Type B pancreatic cell (in vitro differentiated cells): ENCODE measurements around the gene SLC29A3. TPM values are rescaled to one million over a fixed set of nuclear protein-coding genes. Genes with fewer than 3 reads are reported as not detected.

Experiments
- DNase-seq: peaks from one replicate; pipeline ENCODE4 v3.0.0; 2021; ENCODE audit warnings: mixed read lengths; ENCODE audit not compliant: unreplicated experiment; ENCODE audit errors: extremely low spot score
- H3K27ac Mint-ChIP-seq: 2 replicates; pipeline ENCODE4 v1.8.0; 2021; ENCODE audit warnings: mild to moderate bottlenecking, mixed read lengths
- H3K27me3 Mint-ChIP-seq: 2 replicates; pipeline ENCODE4 v1.8.0; 2021; ENCODE audit warnings: mixed read lengths
- H3K36me3 Mint-ChIP-seq: 2 replicates; pipeline ENCODE4 v1.8.0; 2021; ENCODE audit warnings: mixed read lengths
- H3K4me1 Mint-ChIP-seq: one replicate; pipeline ENCODE4 v1.8.0; 2021; ENCODE audit warnings: mixed read lengths; ENCODE audit not compliant: unreplicated experiment
- H3K4me3 Mint-ChIP-seq: 2 replicates; pipeline ENCODE4 v1.8.0; 2021; ENCODE audit warnings: mild to moderate bottlenecking, mixed read lengths
- H3K9me3 Mint-ChIP-seq: 2 replicates; pipeline ENCODE4 v1.8.0; 2021; ENCODE audit warnings: mixed read lengths
- CTCF ChIP-seq: fragments of 200-600 bp; sonication (generic); conservative IDR thresholded peaks from 2 replicates; pipeline ENCODE4 v1.5.0; 2021; ENCODE audit warnings: antibody characterized with exemption, mild to moderate bottlenecking
- total RNA-seq: library from RNA; stranded (reverse); gene quantifications from 2 replicates; pipeline ENCODE4 v1.2.1, GENCODE V29; 2021; ENCODE audit warnings: low replicate concordance

Gene SLC29A3
- total RNA-seq, 1 donor from 2014 or later, result 8.8 TPM

GRCh38 chr10:71319800-71320392, 837 bp downstream of the SLC29A3 start:
- H3K4me3 Mint-ChIP-seq, result peak overlapping the region; percentile 98
- DNase-seq, result no peak
- peaks cover 17% of the 10 kb centered on the region for H3K36me3 Mint-ChIP-seq
- H3K4me1 Mint-ChIP-seq, result peaks cover 46% of the 10 kb centered on the region
- H3K27me3 Mint-ChIP-seq, result peaks cover 4% of the 10 kb centered on the region
- no peak for TF ChIP-seq CTCF
- peak overlapping the region; percentile 87 for H3K27ac Mint-ChIP-seq
- no peaks in the 10 kb centered on the region for H3K9me3 Mint-ChIP-seq

DNA sequence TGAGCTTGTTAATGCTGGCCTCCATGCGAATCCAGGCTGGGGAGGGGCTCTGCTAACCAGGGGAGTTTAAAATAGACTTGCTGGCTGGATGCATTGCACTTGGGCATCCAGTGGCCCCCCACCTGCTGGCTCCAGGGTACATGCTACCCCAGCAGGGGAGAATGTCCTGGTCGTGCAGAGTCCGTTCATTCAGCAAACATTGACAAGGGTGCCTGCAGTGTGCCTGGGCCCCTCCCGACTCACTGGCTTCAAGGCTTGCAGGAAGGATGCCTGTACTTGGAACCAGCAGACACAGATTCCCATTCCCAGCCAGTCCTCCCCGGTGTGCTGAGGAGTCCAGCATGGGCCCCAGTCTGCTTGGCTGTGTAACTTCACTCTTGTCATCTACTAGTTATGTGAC, 1.5 kb downstream of the SLC29A3 start:
- no peak for DNase-seq
- H3K4me3 Mint-ChIP-seq, result peak overlapping the region; percentile 98
- H3K9me3 Mint-ChIP-seq, result no peaks in the 10 kb centered on the region
- H3K4me1 Mint-ChIP-seq, result peaks cover 44% of the 10 kb centered on the region
- TF ChIP-seq CTCF, result no peak
- peaks cover 17% of the 10 kb centered on the region for H3K36me3 Mint-ChIP-seq
- H3K27ac Mint-ChIP-seq, result no peak overlapping the region
- peaks cover 4% of the 10 kb centered on the region for H3K27me3 Mint-ChIP-seq

DNA sequence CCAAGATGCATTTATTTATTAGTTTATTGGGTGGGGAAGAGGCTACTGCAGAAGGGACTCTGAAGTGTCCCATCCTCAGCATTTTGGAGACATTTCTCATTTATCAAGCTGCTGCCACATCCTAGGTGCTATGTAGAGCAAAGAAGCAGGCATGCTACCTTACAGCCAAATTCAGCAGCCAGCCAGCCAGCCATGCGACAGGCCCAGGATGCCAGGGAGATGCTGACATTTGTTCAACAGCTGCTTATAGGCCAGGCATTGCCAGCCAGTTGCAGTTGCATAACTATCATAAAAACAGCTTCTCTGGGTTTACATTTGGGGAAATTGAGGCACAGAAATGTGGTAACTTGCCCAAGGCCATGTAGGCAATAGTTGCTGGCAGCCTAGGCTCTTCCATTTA, 2.3 kb downstream of the SLC29A3 start:
- H3K4me1 Mint-ChIP-seq, result peaks cover 38% of the 10 kb centered on the region
- no peaks in the 10 kb centered on the region for H3K9me3 Mint-ChIP-seq
- TF ChIP-seq CTCF, result no peak
- H3K27me3 Mint-ChIP-seq, result peaks cover 4% of the 10 kb centered on the region
- DNase-seq, result no peak
- no peak overlapping the region for H3K27ac Mint-ChIP-seq
- peaks cover 17% of the 10 kb centered on the region for H3K36me3 Mint-ChIP-seq
- no peak overlapping the region for H3K4me3 Mint-ChIP-seq

DNA sequence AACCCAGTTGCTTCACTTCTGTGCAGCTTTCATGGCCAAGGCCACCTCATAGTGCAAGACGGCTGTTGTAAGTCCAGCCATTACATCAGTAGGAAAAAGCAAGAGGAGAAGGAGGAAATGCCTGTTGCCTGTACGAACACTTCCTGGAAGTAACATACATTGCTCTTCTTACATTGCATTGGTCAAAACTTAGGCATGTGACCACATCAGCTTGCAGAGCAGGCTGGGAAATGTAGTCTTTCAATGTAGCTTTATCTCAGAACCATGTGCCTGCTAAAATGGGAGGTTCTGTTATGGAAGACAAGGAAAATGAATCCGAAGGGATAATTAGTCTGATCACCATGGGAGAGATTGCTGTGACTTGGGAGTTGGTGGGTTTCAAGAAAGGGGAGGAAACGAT, 4.3 kb downstream of the SLC29A3 start:
- Mint-ChIP-seq H3K27ac (no peak overlapping the region), H3K4me3 (no peak overlapping the region), H3K36me3 (peaks cover 17% of the 10 kb centered on the region), H3K9me3 (no peaks in the 10 kb centered on the region), H3K27me3 (no peaks in the 10 kb centered on the region), H3K4me1 (peaks cover 24% of the 10 kb centered on the region)
- no peak for DNase-seq
- TF ChIP-seq CTCF, result no peak

DNA sequence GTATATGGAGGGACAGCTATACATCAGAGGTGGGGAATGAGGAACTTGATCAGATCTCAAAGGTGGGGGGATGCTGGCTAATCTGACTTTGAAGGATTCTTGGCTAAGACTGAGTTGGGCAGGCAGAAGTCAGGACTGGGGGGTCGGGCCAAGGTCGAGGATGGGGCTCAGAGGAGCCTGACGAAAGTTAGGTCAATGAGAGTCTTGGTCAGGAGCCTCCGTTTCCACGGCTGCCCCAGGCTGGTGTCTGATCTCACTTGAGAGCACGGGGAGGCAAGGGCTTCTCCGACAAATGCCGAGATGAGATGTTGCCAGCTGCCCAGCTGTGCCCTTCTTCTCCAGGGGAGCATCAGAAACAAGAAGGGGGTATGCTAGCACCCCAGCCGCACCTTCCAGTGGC, 5.7 kb downstream of the SLC29A3 start:
- no peaks in the 10 kb centered on the region for H3K27me3 Mint-ChIP-seq
- no peak overlapping the region for H3K4me3 Mint-ChIP-seq
- no peak overlapping the region for H3K27ac Mint-ChIP-seq
- H3K36me3 Mint-ChIP-seq, result peaks cover 17% of the 10 kb centered on the region
- peaks cover 21% of the 10 kb centered on the region for H3K4me1 Mint-ChIP-seq
- DNase-seq, result no peak
- TF ChIP-seq CTCF, result no peak
- H3K9me3 Mint-ChIP-seq, result no peaks in the 10 kb centered on the region

DNA sequence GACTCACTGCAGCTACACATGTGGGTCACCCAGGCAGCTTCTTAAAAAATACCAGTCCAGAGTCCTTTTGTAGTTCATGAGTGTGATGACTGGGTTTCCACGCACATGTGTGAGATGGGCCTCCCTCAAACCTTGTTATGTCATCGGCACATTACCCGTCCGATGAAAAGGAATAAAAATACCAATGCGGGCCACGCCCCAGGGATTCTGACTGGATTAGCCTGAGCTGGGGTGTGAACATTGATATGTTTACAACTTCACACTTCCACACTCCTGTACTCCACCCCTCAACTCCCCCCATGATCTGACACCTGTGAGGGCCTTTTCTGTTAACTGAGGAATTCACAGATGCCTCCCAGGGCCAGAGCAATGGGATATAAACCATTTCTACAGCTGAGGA, 6.2 kb downstream of the SLC29A3 start:
- Mint-ChIP-seq H3K4me3 (no peak overlapping the region), H3K36me3 (peaks cover 17% of the 10 kb centered on the region), H3K9me3 (no peaks in the 10 kb centered on the region), H3K27me3 (no peaks in the 10 kb centered on the region), H3K27ac (no peak overlapping the region), H3K4me1 (peaks cover 16% of the 10 kb centered on the region)
- no peak for TF ChIP-seq CTCF
- no peak for DNase-seq
